HG03103 (cell line): Measurements from ENCODE around the gene TNS3.

Experiments used
- ATAC-seq: cut with Tn5 transposase; IDR thresholded peaks from one replicate; pipeline ENCODE4 v1.9.1; 2021; ENCODE audit warnings: low read depth; ENCODE audit not compliant: unreplicated experiment

Gene TNS3

GRCh38 chr7:47338026-47338425 is 243.9 kb downstream of the TNS3 start:
- no peak for ATAC-seq

DNA sequence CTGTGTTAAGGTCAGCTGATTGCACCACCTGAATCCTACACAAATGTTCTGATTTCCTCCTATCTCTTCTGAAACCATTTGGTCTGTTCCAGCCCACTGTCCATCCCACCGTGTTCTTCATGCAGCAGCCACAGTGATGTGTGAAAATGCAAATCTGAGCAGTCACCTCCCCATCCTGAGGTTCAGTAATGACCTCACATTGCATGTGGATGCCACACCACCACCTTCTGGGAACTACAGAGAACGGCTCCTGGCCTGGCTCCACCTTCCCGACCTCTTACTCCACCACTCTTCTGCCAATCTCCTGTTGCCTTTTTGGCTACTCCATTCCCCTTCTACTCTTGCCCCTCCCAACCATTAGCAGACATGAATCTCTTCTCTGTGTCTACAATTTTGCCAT is 244.4 kb downstream of the TNS3 start:
- ATAC-seq = peak; percentile 78

GRCh38 chr7:47336472-47337425 is 245.2 kb downstream of the TNS3 start:
- ATAC-seq = no peak

DNA sequence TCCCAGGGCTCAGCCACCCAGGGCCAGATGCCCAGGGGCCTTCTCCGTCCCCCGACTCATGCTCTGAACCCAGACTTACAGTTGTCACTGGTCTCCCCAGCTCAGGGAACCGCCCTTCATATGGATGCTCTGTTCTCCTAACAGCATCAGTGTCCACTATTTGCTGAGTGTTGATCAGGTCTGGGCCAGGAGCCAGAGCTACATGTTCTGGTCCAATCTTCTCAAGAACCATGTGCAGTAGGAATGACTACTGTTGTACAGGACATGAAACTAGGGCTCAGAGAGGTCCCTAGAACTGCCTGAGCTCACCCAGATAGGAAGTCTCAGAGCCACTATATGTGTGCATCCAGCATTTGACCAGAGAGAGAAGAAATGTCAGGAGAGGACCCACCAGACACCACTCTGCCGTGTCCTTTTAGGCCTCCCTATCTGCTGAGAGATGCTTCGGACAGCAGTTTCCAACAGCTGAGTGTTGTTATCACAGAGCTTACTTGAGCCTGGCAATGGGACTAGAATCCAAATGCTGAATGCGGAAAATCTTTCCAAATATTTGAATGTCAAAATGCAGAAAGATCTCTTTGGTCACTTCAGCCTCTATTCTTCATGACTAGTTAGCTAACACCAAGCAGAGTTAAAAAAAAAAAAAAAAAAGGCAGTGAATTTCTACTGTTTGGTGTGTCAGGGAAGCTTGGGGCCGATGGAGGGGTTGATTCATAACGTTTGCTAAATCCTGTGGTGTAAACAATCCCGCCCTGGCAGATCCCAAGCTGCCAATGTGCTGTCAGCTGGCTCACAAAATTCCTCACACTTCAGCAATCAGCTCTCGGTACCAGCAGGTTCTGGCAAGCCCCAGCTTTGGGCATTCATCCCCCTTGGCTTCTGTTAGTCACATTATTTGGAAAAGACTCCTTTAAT is 246.1 kb downstream of the TNS3 start:
- ATAC-seq = no peak

GRCh38 chr7:47335071-47335470 is 246.8 kb downstream of the TNS3 start:
- no peak for ATAC-seq

GRCh38 chr7:47333959-47334358 is 248.0 kb downstream of the TNS3 start:
- no peak for ATAC-seq

DNA sequence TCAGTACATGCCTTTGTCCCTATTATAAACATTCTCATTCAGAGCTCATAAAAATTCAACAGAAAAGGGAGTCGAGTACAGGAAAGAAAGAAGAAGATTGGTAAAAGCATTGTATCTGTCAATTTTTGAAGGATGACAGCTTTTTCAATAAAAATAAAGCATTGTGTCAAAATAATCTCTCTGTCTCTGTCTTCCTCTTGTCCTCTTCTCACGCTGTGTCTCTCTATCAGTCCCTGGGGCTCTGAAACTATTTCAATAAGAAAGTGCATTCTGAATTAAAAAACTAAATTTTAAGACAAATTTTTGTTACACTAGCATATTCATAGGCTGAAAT is 248.4 kb downstream of the TNS3 start:
- ATAC-seq = no peak

- no peak for ATAC-seq
Measured at GRCh38 chr7:47332681-47333553, 249.0 kb downstream of the TNS3 start.

GRCh38 chr7:47332213-47332612 is 249.7 kb downstream of the TNS3 start:
- ATAC-seq = no peak

DNA sequence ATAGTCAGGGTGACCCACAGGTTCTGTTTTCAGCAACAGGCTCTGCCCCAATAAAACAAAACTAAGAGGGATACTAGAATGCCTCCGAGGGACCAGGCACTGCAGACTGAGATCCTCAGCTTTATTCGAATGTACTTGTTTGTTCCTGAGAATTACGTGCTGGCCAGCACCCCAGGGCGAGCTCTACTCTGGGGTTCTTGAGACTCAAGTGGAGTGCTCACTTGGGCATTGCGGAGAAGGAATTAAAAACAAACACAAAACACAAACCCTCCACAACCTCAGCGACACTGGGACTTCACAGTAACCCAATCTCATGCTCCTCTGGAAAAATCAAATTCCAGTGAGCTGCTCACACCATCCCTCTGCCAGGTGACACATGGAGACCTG is 250.7 kb downstream of the TNS3 start:
- no peak for ATAC-seq

DNA sequence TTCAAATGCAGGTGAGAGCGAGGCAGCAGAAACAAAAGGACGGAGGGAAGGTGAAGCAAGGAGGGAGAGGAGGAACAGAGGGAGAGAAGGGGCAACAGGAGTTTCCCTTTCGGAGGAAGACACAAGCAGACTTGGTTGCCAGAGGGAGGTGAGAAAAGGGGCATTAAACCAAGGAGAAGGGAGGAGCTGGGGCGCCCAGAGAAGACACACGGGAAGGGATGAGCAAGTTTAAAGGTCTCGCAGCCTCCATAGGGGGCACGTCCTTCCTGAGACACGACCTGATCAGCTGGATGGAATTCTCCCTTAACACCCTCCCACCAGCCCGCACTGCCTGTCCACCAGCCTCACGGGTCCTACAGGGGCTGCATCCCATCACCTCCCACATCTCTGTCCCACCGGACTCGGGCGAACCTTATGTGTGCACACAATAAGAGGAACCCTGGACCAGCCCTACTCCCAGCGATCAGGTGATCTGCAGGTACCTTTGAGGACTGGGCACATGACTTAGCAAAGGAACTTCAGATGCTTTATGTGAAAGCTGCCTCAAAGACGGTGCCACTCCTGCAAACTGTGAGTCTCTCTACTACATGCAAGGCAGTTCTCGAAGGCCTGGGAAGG is 251.2 kb downstream of the TNS3 start:
- ATAC-seq = no peak

GRCh38 chr7:47330026-47330425 is 251.9 kb downstream of the TNS3 start:
- no peak for ATAC-seq

- no peak for ATAC-seq
Measured at GRCh38 chr7:47329320-47329926, 252.5 kb downstream of the TNS3 start.

GRCh38 chr7:47328392-47329319 is 253.3 kb downstream of the TNS3 start:
- no peak for ATAC-seq

DNA sequence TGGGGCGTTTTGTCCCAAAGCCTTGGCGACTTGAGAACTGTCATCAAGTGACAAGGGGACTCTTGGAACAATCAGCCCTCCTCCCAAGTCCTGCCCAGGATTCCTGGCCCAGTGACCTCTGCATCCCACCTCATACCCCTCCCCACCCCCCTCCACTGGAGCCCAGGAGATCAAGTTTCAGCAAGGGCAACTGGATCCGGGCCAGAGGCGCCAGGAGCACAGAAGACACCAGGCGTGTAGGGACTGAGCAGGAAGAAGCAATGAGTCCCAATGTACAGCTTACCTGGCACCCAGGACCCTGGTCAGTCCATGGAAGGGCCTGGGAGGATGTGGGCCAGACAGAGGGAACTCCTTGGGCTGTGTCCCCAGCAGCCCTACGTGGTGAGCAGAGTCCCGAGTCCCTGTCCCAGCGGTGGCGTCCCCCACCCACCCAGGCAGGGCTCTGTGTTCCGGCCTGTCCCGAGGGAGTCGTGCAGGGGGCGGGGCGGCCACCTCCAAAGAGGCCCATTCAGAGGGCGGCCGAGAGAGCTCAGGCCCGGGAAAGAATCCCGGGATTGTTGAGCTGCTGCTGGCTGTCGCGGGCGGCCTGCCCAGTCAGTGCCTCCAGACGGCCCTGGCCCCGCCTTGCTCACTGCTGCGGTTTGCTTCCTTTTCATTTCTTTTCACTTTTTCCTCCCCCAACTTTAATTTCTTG is 254.1 kb downstream of the TNS3 start:
- no peak for ATAC-seq

DNA sequence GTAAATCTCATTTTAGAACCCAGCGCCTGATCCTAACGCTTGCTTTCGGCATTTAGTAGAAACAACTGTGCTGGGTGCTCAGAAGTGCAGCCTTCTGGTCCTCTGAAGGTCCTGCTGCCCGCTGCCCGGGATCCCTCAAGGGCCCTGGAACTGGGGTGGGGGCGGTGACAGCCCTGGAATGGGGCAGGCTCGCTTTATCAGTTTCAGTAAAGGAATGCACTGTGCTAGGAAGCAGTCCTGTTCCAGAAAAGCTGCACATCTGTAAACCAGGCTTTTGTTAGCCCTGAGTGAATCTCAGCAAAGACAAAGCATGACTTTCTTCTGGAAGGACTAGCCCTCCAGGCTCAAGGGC is 254.6 kb downstream of the TNS3 start:
- ATAC-seq = no peak

- ATAC-seq = no peak
Measured at GRCh38 chr7:47326808-47327207, 255.1 kb downstream of the TNS3 start.

DNA sequence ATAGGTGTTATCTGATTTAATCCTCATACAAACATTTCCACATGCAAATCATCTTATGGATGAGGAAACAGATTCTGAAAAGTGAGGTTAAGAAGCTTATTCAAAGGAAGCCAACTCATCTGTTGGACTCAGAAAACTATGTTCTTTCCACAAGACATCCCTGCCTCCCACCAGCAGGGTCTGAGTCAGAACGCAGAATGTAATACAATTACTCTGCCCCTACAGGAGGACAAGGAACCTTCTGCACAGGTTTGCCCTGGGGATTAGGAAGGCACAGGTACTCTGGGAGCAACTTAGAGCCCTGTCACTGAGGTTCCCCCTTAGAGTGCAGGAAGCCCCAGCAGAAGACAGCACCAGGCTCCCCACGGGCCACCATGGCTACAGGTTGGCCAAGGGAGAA is 255.7 kb downstream of the TNS3 start:
- no peak for ATAC-seq
